ENCODE results near the gene ADD2.

GRCh38 chr2:70647873-70648481, 120.0 kb downstream of the ADD2 start:
- TF ChIP-seq CTCF (conservative IDR thresholded peaks at IDR 0.05; ENCODE audit: low read depth, low read length) (peak; percentile 93), EZH2 (IDR thresholded peaks at IDR 0.05; ENCODE audit: borderline replicate concordance, low read depth, low read length, poor library complexity, severe bottlenecking) (no peak)
